Anterior cingulate cortex (tissue), 58 donors: ENCODE measurements around the gene SMYD1.

Experiments used
- DNase-seq, 58 donors: peaks; one replicate each; lab custom pipeline; 2025; lab: John Stamatoyannopoulos, UW

Gene SMYD1

GRCh38 chr2:88116669-88117432 is 49.2 kb downstream of the SMYD1 start:
- no peak for DNase-seq

- no peak for DNase-seq
Observed at GRCh38 chr2:88117973-88118372, 50.3 kb downstream of the SMYD1 start.

DNA sequence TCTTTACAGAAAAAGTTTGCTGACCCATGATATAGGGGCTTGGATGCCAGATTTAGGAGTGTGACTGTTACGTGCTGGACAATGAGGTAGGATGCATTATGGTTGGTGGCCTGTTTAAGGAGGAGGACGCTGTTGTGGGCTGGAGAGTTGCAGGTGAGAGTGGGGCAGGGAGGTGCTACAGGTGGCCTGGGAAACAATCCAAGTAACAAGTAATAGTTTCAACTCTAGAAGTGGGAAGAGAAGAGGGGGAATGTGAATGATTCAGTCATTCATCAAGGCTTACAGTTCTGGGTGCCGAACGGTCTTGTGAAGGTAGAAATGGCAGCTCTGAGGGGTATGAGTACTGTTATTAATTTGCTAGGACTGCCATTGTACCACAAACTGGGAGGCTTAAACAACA is 54.1 kb downstream of the SMYD1 start:
- DNase-seq: no peak

GRCh38 chr2:88122141-88122884 is 54.7 kb downstream of the SMYD1 start:
- DNase-seq: no peak

DNA sequence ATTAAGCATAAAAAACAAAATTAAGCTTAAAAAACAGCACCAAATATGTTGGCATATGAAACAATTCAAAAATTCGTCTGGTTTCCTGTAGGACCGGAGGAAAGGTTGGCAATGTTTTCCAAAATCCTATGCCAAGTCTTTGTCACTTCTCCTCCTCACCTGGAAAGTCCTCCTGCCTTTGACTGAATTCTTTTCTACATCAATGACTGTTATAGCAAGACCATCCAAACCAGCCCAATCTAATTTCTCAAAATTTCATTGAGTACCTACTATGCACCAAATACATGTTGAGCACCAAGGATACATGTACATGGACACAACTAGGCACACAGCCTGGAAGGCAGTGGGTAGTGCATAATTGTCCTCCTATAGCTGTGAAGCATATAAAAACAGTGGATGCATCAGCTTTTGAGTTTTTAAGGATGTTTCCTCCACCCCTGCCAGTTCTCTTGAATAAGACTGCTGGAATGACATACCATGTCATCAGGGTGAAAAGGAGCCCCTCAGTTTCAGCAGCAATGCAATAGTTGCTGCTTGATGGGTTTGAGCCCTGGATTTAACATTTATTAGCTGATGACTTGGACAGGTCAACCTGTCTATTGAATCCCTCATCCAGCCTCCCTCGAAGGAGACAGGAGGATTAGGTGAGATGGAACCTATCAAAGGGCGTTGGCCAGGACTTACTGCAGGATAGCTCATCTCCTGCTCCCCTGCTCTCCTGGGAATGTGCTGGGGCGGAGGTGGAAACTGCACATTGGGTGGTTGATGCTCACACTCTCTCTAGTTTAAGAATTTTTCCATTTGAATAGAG is 55.7 kb downstream of the SMYD1 start:
- no peak for DNase-seq

DNA sequence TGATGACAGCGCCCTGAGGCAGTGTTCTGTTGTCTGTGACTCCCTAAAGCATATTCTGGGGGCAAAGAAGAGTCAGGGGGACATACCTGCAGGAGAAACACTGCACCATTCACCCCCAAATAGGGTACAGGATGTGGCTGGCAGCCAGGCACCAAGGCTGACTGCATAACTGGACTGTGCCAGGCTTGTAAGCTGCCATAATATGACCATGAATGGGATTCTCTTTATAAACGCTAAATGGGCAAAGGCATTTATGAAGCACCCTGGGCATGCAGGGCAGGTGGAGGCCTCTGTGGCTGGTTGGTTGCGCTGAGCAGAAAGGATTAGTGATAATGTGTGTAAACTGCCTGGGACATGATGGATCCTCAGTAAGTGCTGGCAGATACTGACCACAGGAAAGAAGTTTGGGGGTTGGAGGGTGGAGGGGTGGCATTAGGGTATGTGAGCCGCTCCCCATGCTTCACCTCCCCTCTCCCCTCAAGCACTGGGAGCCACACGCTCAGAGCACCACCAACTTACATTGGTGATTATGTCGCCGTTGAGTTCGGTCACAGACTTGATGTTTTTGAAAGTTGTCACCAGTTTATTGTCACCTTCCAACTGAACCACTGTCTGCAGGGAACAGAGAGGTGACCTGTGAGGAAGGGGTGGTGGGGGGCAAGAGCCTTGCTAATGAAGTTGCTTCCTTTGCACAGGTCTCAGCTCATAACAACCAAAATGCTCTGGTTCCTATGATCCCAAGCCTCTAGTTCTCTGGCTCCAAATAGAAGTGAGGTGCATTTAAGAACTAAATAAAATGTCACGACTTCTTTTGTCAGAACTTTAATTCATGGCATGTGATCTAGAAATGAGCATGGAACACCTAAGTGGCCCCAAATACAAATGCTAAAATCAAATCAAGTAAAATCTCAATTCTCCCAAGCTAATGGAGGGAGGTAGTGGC is 56.6 kb downstream of the SMYD1 start:
- DNase-seq: no peak

DNA sequence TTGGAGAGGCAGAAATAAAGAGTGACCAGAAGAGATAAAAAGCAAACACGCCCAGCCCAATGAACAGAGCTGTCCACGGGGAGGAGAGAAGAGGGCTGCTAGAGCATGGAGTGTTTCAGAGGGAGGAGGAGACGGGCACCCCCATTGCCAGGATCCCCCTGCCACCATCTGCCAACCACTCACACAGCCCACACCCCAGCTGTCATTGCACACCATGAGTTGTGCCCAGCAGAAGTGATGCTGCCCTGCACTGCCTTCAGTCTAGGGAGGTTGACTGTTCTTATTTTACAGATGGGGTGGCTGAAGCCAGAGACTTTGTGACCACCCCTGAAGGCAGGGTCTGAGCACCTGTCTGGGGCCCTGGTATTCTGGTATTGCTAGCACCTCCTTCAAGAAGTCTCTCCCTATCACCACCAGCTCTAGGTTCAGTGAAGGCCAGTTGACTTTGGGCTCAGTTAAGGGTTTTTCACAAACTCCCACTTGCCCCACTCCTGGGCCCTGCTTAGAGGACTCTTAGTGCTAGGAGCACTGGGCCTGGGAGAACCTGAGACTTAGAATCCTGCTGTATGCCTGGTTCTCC is 57.8 kb downstream of the SMYD1 start:
- peak in 17 of 58 donors; percentile 2 to 39 (median 25) for DNase-seq

- DNase-seq: no peak
Observed at GRCh38 chr2:88125924-88126771, 58.5 kb downstream of the SMYD1 start.

GRCh38 chr2:88126772-88127637 is 59.4 kb downstream of the SMYD1 start:
- no peak for DNase-seq

DNA sequence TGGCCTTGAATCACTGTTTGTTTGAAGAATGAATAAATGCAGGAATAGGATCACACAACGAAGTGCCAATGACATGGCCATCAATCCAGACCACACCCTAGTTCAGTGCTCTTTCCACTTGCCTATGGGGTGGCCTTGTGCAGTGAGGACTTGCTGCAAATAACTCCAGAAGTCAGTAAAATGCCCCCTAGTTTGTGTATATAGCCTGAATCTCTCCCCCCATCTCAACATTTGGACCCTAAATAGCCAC is 59.9 kb downstream of the SMYD1 start:
- no peak for DNase-seq

GRCh38 chr2:88127888-88128653 is 60.4 kb downstream of the SMYD1 start, which contains the start of gene FABP1:
FABP1 (minus strand) TSS chr2:88128062; CDS start chr2:88128017, 45 bp downstream.
- DNase-seq: no peak

- no peak for DNase-seq
Observed at GRCh38 chr2:88128654-88129312, 61.2 kb downstream of the SMYD1 start.

- DNase-seq: no peak
Observed at GRCh38 chr2:88129313-88129959, 61.8 kb downstream of the SMYD1 start.

DNA sequence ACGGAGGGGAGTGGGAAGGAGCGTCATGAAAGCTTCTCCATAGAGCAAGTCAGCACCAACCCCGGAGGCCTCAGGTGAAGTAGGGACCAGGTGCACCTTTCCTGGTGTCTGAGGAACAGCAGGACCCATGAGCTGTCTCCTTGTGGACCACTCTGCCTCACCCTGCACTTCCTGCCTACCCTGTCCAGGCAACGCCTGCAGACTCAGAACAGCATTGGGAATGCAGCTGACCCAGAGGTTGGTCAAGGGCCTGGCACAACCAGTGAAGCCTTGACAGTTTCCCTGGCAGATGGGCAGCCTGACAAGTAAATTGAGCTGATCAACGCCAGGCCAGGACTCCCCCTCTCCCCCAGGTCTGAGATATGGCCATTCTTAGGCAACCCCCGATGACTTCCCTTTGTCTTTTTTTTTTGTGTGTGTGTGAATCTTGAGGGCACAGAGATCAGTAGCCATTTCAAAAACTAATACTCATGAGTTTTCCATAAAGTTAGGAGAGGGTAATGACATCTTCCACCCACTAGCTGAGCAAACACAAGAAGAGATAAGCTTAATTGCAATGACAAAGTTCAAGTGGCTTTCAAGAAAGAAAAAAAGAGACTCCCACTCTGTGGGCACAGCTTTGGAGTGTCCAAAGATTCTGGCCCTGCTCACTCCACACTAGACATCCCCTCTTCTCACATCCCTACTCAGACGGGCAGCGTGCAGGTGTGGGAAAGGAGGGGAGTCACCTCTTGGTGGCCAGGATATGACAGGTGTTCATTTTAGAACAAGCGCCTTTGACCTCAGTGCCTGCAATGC is 63.8 kb downstream of the SMYD1 start:
- no peak for DNase-seq

DNA sequence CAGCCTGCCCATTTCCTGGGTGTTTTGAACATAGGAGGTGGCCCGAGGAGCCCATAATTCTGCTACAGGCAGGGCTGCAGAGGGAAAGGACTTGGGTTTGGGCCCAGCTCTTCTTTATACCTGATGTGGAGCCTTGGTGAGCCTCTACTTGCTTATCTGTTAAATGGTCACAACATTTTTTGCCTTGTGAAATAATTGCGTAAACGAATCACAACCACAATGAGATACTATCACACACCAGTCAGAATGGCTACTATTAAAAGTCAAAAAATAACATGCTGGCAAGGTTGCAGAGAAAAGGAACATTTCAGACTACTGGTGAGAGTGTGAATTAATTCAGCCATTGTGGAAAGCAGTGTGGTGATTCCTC is 64.4 kb downstream of the SMYD1 start:
- no peak for DNase-seq
